Ectodermal cell (in vitro differentiated cells): ENCODE results near the gene GIMD1.

Source experiments
- H3K27ac ChIP-seq: 2 replicates; pipeline ENCODE4 v1.7.0; 2013; ENCODE audit warnings: mild to moderate bottlenecking, low read depth, low read length; ENCODE audit not compliant: insufficient read depth, poor library complexity, severe bottlenecking
- H3K27me3 ChIP-seq: 2 replicates; pipeline ENCODE4 v1.7.0; 2013; ENCODE audit warnings: mild to moderate bottlenecking, low read length; ENCODE audit not compliant: insufficient read depth, control insufficient read depth, poor library complexity, severe bottlenecking
- H3K36me3 ChIP-seq: one replicate; pipeline ENCODE4 v1.7.0; 2013; ENCODE audit warnings: low read length; ENCODE audit not compliant: control insufficient read depth, insufficient read depth
- H3K4me1 ChIP-seq: one replicate; pipeline ENCODE4 v1.7.0; 2013; ENCODE audit warnings: low read length; ENCODE audit not compliant: control insufficient read depth, insufficient read depth
- H3K4me3 ChIP-seq: 2 replicates; pipeline ENCODE4 v1.7.0; 2013; ENCODE audit warnings: low read depth, low read length, control low read depth; ENCODE audit not compliant: insufficient read depth
- H3K9me3 ChIP-seq: 2 replicates; pipeline ENCODE4 v1.7.0; 2013; ENCODE audit warnings: mild to moderate bottlenecking, low read length, moderate library complexity; ENCODE audit not compliant: control insufficient read depth
- WGBS, 2 experiments: methylation state at CpG; one replicate each; pipeline ENCODE4 v1.1.7; 2013; ENCODE audit warnings: missing lambda C conversion rate in 2 of 2; 5-methylcytosine and 5-hydroxymethylcytosine counted together

Gene GIMD1

GRCh38 chr4:106373026-106373425, 4.4 kb upstream of the GIMD1 start:
- H3K4me1 ChIP-seq, result no peaks in the 10 kb centered on the region
- no peak overlapping the region for H3K4me3 ChIP-seq
- H3K9me3 ChIP-seq, result no peaks in the 10 kb centered on the region
- 92 to 94% methylated on average over 2 to 3 of the region's 3 CpGs for WGBS, 2 experiments
- H3K36me3 ChIP-seq, result no peaks in the 10 kb centered on the region
- no peaks in the 10 kb centered on the region for H3K27me3 ChIP-seq
- H3K27ac ChIP-seq, result no peak overlapping the region

- H3K4me1 ChIP-seq, result no peaks in the 10 kb centered on the region
- H3K9me3 ChIP-seq, result no peaks in the 10 kb centered on the region
- no peaks in the 10 kb centered on the region for H3K27me3 ChIP-seq
- H3K36me3 ChIP-seq, result no peaks in the 10 kb centered on the region
- no peak overlapping the region for H3K4me3 ChIP-seq
- H3K27ac ChIP-seq, result no peak overlapping the region
Observed at GRCh38 chr4:106371161-106371560, 2.6 kb upstream of the GIMD1 start.

- Histone ChIP-seq H3K4me3 (no peak overlapping the region), H3K9me3 (no peaks in the 10 kb centered on the region), H3K4me1 (no peaks in the 10 kb centered on the region), H3K27ac (no peak overlapping the region), H3K36me3 (no peaks in the 10 kb centered on the region), H3K27me3 (no peaks in the 10 kb centered on the region)
- WGBS, 2 experiments, result 87 to 88% methylated on average over 2 of the region's 2 CpGs
Observed at GRCh38 chr4:106370214-106370613, 1.6 kb upstream of the GIMD1 start.

- Histone ChIP-seq H3K27me3 (no peaks in the 10 kb centered on the region), H3K9me3 (no peaks in the 10 kb centered on the region), H3K36me3 (no peaks in the 10 kb centered on the region), H3K4me3 (no peak overlapping the region), H3K27ac (no peak overlapping the region), H3K4me1 (no peaks in the 10 kb centered on the region)
- WGBS, 2 experiments, result 53% methylated on average over 5 of the region's 6 CpGs
Observed at GRCh38 chr4:106369456-106370060, 980 bp upstream of the GIMD1 start.

GRCh38 chr4:106367072-106367471, 1.5 kb downstream of the GIMD1 start:
- Histone ChIP-seq H3K27me3 (no peaks in the 10 kb centered on the region), H3K4me1 (no peaks in the 10 kb centered on the region), H3K4me3 (no peak overlapping the region), H3K36me3 (no peaks in the 10 kb centered on the region), H3K27ac (no peak overlapping the region), H3K9me3 (no peaks in the 10 kb centered on the region)
- WGBS, 2 experiments, result 95% methylated on average over 5 of the region's 5 CpGs

- Histone ChIP-seq H3K4me3 (no peak overlapping the region), H3K9me3 (no peaks in the 10 kb centered on the region), H3K27ac (no peak overlapping the region), H3K36me3 (no peaks in the 10 kb centered on the region), H3K4me1 (no peaks in the 10 kb centered on the region), H3K27me3 (no peaks in the 10 kb centered on the region)
Observed at GRCh38 chr4:106366026-106366425, 2.6 kb downstream of the GIMD1 start.

- H3K4me3 ChIP-seq, result no peak overlapping the region
- no peaks in the 10 kb centered on the region for H3K4me1 ChIP-seq
- H3K27me3 ChIP-seq, result no peaks in the 10 kb centered on the region
- H3K27ac ChIP-seq, result no peak overlapping the region
- H3K36me3 ChIP-seq, result no peaks in the 10 kb centered on the region
- H3K9me3 ChIP-seq, result no peaks in the 10 kb centered on the region
- WGBS, 2 experiments, result 94 to 100% methylated on average over 1 of the region's 1 CpG
Observed at GRCh38 chr4:106365613-106366012, 3.0 kb downstream of the GIMD1 start.

GRCh38 chr4:106364282-106364681, 4.3 kb downstream of the GIMD1 start:
- H3K4me3 ChIP-seq, result no peak overlapping the region
- no peaks in the 10 kb centered on the region for H3K9me3 ChIP-seq
- no peak overlapping the region for H3K27ac ChIP-seq
- H3K36me3 ChIP-seq, result no peaks in the 10 kb centered on the region
- H3K4me1 ChIP-seq, result no peaks in the 10 kb centered on the region
- 96 to 100% methylated on average over 1 of the region's 1 CpG for WGBS, 2 experiments
- no peaks in the 10 kb centered on the region for H3K27me3 ChIP-seq

- H3K9me3 ChIP-seq, result no peaks in the 10 kb centered on the region
- no peaks in the 10 kb centered on the region for H3K27me3 ChIP-seq
- H3K4me3 ChIP-seq, result no peak overlapping the region
- H3K27ac ChIP-seq, result no peak overlapping the region
- WGBS, 2 experiments, result 90 to 91% methylated on average over 2 to 3 of the region's 3 CpGs
- H3K4me1 ChIP-seq, result no peaks in the 10 kb centered on the region
- H3K36me3 ChIP-seq, result no peaks in the 10 kb centered on the region
Observed at GRCh38 chr4:106362086-106362825, 6.3 kb downstream of the GIMD1 start.

- WGBS, 2 experiments, result 90 to 100% methylated on average over 1 of the region's 1 CpG
- H3K36me3 ChIP-seq, result no peaks in the 10 kb centered on the region
- H3K4me1 ChIP-seq, result no peaks in the 10 kb centered on the region
- H3K27ac ChIP-seq, result no peak overlapping the region
- no peaks in the 10 kb centered on the region for H3K9me3 ChIP-seq
- H3K27me3 ChIP-seq, result no peaks in the 10 kb centered on the region
- no peak overlapping the region for H3K4me3 ChIP-seq
Observed at GRCh38 chr4:106358899-106359298, 9.7 kb downstream of the GIMD1 start.
